A673 (cell line): Measurements from ENCODE around the gene ARHGAP45. TPM values are rescaled to one million over a fixed set of nuclear protein-coding genes. Genes with fewer than 3 reads are reported as not detected.

Experiments
- BruUV-seq: library from RNA; stranded (reverse); fragments of 400-500 nt; replicated peaks from 2 replicates; lab custom pipeline; 2021; lab: Mats Ljungman, UMichigan
- CTCF ChIA-PET: fragments of 300-600 bp; sonication (Branson Sonifier 250); formaldehyde crosslinking; loops from one replicate; lab custom pipeline; 2022; ENCODE audit warnings: antibody characterized with exemption; lab: Charles Lee
- POLR2A ChIA-PET: fragments of 300-600 bp; sonication (Branson Sonifier 250); formaldehyde crosslinking; loops from one replicate; lab custom pipeline; 2022; ENCODE audit warnings: antibody characterized with exemption; ENCODE audit not compliant: low non-redundant PET; lab: Charles Lee
- DNase-seq: peaks from one replicate; pipeline ENCODE4 v3.0.0-alpha.2; 2015; ENCODE audit warnings: low spot score
- H3K27ac ChIP-seq: fragments of 200-600 bp; sonication (generic); 2 replicates; pipeline ENCODE4 v1.5.1; 2016; ENCODE audit warnings: mixed run types, low read depth, mild to moderate bottlenecking, mixed read lengths, antibody characterized with exemption, low read length; ENCODE audit not compliant: poor library complexity, severe bottlenecking
- H3K27me3 ChIP-seq: fragments of 200-600 bp; sonication (generic); replicated peaks from 2 replicates; pipeline ENCODE4 v1.6.1; 2017; ENCODE audit warnings: mixed run types, low read depth, mild to moderate bottlenecking, mixed read lengths, antibody characterized with exemption, low read length; ENCODE audit not compliant: insufficient read depth, poor library complexity
- H3K36me3 ChIP-seq: fragments of 200-600 bp; sonication (generic); 2 replicates; pipeline ENCODE4 v1.6.1; 2016; ENCODE audit warnings: mixed run types, mild to moderate bottlenecking, mixed read lengths, antibody characterized with exemption, low read length; ENCODE audit not compliant: insufficient read depth, poor library complexity, severe bottlenecking
- H3K4me1 ChIP-seq: fragments of 200-600 bp; sonication (generic); 2 replicates; pipeline ENCODE4 v1.6.1; 2017; ENCODE audit warnings: mixed run types, mild to moderate bottlenecking, mixed read lengths, antibody characterized with exemption, low read length; ENCODE audit not compliant: insufficient read depth, poor library complexity, severe bottlenecking
- H3K4me3 ChIP-seq: fragments of 200-600 bp; sonication (generic); 2 replicates; pipeline ENCODE4 v1.5.1; 2016; ENCODE audit warnings: low read depth, mixed run types, mild to moderate bottlenecking, mixed read lengths, low read length; ENCODE audit not compliant: poor library complexity, severe bottlenecking
- H3K9me3 ChIP-seq: fragments of 200-600 bp; sonication (generic); 2 replicates; pipeline ENCODE4 v1.6.1; 2016; ENCODE audit warnings: mixed run types, low read depth, mild to moderate bottlenecking, mixed read lengths, antibody characterized with exemption, low read length; ENCODE audit not compliant: poor library complexity, severe bottlenecking
- CTCF ChIP-seq: fragments of 300-800, 200-600 bp; sonication (generic); conservative IDR thresholded peaks from 2 replicates; pipeline ENCODE4 v1.5.1; 2017; ENCODE audit warnings: low read depth, mild to moderate bottlenecking, antibody characterized with exemption, low read length, moderate library complexity, mixed read lengths
- EZH2 ChIP-seq: fragments of 200-600 bp; sonication (generic); IDR thresholded peaks from 2 replicates; pipeline ENCODE4 v1.6.1; 2017; ENCODE audit warnings: borderline replicate concordance, low read depth, mild to moderate bottlenecking, mixed read lengths, antibody characterized with exemption, low read length; ENCODE audit not compliant: poor library complexity, severe bottlenecking
- intact Hi-C: fragments of 100-400 bp; cut with micrococcal nuclease; formaldehyde crosslinking; loops from one replicate; pipeline ENCODE4 v1.10.0; 2022; ENCODE audit not compliant: unreplicated experiment
- total RNA-seq: library from RNA; stranded (reverse); gene quantifications from 2 replicates; pipeline ENCODE4 v1.2.3, GENCODE V29; 2021

Gene ARHGAP45
- total RNA-seq, 1 experiment from 2014 or later, result 3.2 TPM

- no peak overlapping the region for H3K4me3 ChIP-seq
- intact Hi-C loops, result no loop called here
- TF ChIP-seq CTCF (no peak), EZH2 (no peak)
- DNase-seq, result no peak
- no peaks in the 10 kb centered on the region for H3K27me3 ChIP-seq
- H3K27ac ChIP-seq, result no peak overlapping the region
- CTCF ChIA-PET, result no interaction called here
- peaks cover 51% of the 10 kb centered on the region for H3K36me3 ChIP-seq
- H3K9me3 ChIP-seq, result no peaks in the 10 kb centered on the region
- POLR2A ChIA-PET, result no interaction called here
- no peaks in the 10 kb centered on the region for H3K4me1 ChIP-seq
- BruUV-seq, result no TSS peak
Observed at GRCh38 chr19:1118999-1119398, 52.0 kb downstream of the ARHGAP45 start.

- H3K4me3 ChIP-seq, result no peak overlapping the region
- H3K4me1 ChIP-seq, result no peaks in the 10 kb centered on the region
- no peak overlapping the region for H3K27ac ChIP-seq
- ChIA-PET CTCF (no interaction called here), POLR2A (no interaction called here)
- intact Hi-C loops, result no loop called here
- BruUV-seq, result no TSS peak
- peaks cover 50% of the 10 kb centered on the region for H3K36me3 ChIP-seq
- TF ChIP-seq EZH2 (no peak), CTCF (no peak)
- no peak for DNase-seq
- H3K9me3 ChIP-seq, result no peaks in the 10 kb centered on the region
- no peaks in the 10 kb centered on the region for H3K27me3 ChIP-seq
Observed at GRCh38 chr19:1119475-1120217, 52.7 kb downstream of the ARHGAP45 start.

GRCh38 chr19:1121395-1121794 is 54.4 kb downstream of the ARHGAP45 start:
- peaks cover 3% of the 10 kb centered on the region for H3K4me1 ChIP-seq
- H3K4me3 ChIP-seq, result no peak overlapping the region
- ChIA-PET POLR2A (no interaction called here), CTCF (no interaction called here)
- DNase-seq, result no peak
- H3K27me3 ChIP-seq, result no peaks in the 10 kb centered on the region
- H3K9me3 ChIP-seq, result no peaks in the 10 kb centered on the region
- intact Hi-C loops, result no loop called here
- TF ChIP-seq CTCF, result no peak
- TF ChIP-seq EZH2, result no peak
- no TSS peak for BruUV-seq
- no peak overlapping the region for H3K27ac ChIP-seq
- peaks cover 48% of the 10 kb centered on the region for H3K36me3 ChIP-seq
